GM12878 (cell line): Measurements from ENCODE around the gene EHMT2. TPM values are rescaled to one million over a fixed set of nuclear protein-coding genes. Genes with fewer than 3 reads are reported as not detected.
"Not testable (repeated sequence)": the region's sequence is repeated elsewhere in the genome, so short reads cannot be mapped to it uniquely, and the experiment has no call there.

Source experiments
- ATAC-seq: fragments of 200-7000 bp; cut with Tn5 transposase; 3 replicates; pipeline ENCODE4 v1.9.1; 2020; ENCODE audit warnings: mild to moderate bottlenecking, moderate library complexity
- BruUV-seq: library from RNA; stranded (reverse); fragments of 400-500 nt; replicated peaks from 2 replicates; lab custom pipeline; 2021; lab: Mats Ljungman, UMichigan
- CTCF ChIA-PET: fragments of 300-600 bp; sonication (Branson Sonifier 250); formaldehyde crosslinking; extraction: SDS; loops from one replicate; lab custom pipeline; 2021; ENCODE audit warnings: inconsistent platforms; lab: Yijun Ruan, JAX
- POLR2A ChIA-PET: fragments of 350-600 bp; formaldehyde crosslinking; extraction: SDS; loops from one replicate; lab custom pipeline; 2021; ENCODE audit warnings: inconsistent platforms; lab: Charles Lee
- RAD21 ChIA-PET: fragments of 300-600 bp; sonication (Branson Sonifier 250); formaldehyde crosslinking; loops from one replicate; lab custom pipeline; 2023; ENCODE audit warnings: antibody characterized with exemption; ENCODE audit not compliant: unreplicated experiment; lab: Charles Lee
- SMC1A ChIA-PET: fragments of 300-600 bp; sonication (Branson Sonifier 250); formaldehyde crosslinking; loops from one replicate; lab custom pipeline; 2023; ENCODE audit not compliant: unreplicated experiment, uncharacterized antibody; lab: Charles Lee
- DNase-seq: peaks from one replicate; pipeline ENCODE4 v3.0.0-alpha.2; 2011; ENCODE audit warnings: low read depth, low spot score
- FAIRE-seq: peaks from 3 replicates; lab custom pipeline; 2011; peaks lifted over from hg19 to GRCh38; lab: Jason Lieb, UNC
- H2AFZ ChIP-seq: 2 replicates; pipeline ENCODE4 v1.6.0; 2011; ENCODE audit warnings: low read depth, low read length, control low read depth; ENCODE audit not compliant: control insufficient read depth
- H3K27ac ChIP-seq: 2 replicates; pipeline ENCODE4 v1.5.1; 2011; ENCODE audit warnings: control low read depth; ENCODE audit not compliant: control insufficient read depth, insufficient read depth
- H3K27me3 ChIP-seq, 2 experiments: replicated peaks in 1 of 2; 2 replicates each; pipeline versions ENCODE4 v1.6.0 to v1.6.1; 2011; ENCODE audit warnings: low read length in 1 of 2; ENCODE audit not compliant: control insufficient read depth in 2 of 2, insufficient read depth in 2 of 2
- H3K36me3 ChIP-seq, 2 experiments: 2 replicates each; pipeline ENCODE4 v1.5.1; 2011; ENCODE audit warnings: low read length in 1 of 2; ENCODE audit not compliant: control insufficient read depth in 2 of 2, insufficient read depth in 2 of 2
- H3K4me1 ChIP-seq: 2 replicates; pipeline ENCODE4 v1.6.1; 2011; ENCODE audit warnings: mild to moderate bottlenecking, low read length, moderate library complexity, mixed read lengths; ENCODE audit not compliant: control insufficient read depth, insufficient read depth
- H3K4me2 ChIP-seq: 2 replicates; pipeline ENCODE4 v1.6.0; 2011; ENCODE audit warnings: control low read depth; ENCODE audit not compliant: control insufficient read depth, insufficient read depth
- H3K4me3 ChIP-seq: fragments of 200-600 bp; sonication (generic); 2 replicates; pipeline ENCODE4 v1.5.1; 2016
- H3K79me2 ChIP-seq: 2 replicates; pipeline ENCODE4 v1.6.0; 2011; ENCODE audit warnings: low read length; ENCODE audit not compliant: control insufficient read depth, insufficient read depth
- H3K9ac ChIP-seq: 2 replicates; pipeline ENCODE4 v1.8.0; 2011; ENCODE audit warnings: low read length, control low read depth, mixed read lengths; ENCODE audit not compliant: control insufficient read depth, insufficient read depth
- H3K9me3 ChIP-seq: replicated peaks from 3 replicates; pipeline ENCODE4 v1.5.1; 2011; ENCODE audit warnings: mild to moderate bottlenecking, low read length; ENCODE audit not compliant: control insufficient read depth, insufficient read depth
- H4K20me1 ChIP-seq: 2 replicates; pipeline ENCODE4 v1.6.0; 2011; ENCODE audit not compliant: control insufficient read depth, insufficient read depth
- CHD2 ChIP-seq: IDR thresholded peaks from 2 replicates; pipeline ENCODE4 v1.6.1; 2011; ENCODE audit warnings: low read depth, low read length, improper control_type of control experiment, borderline replicate concordance
- FOXM1 ChIP-seq: IDR thresholded peaks from 2 replicates; pipeline ENCODE4 v1.6.1; 2012; ENCODE audit warnings: low read depth, mild to moderate bottlenecking, inconsistent platforms, low read length, moderate library complexity
- PML ChIP-seq: IDR thresholded peaks from 2 replicates; pipeline ENCODE4 v1.6.1; 2012; ENCODE audit warnings: low read length, inconsistent platforms
- POLR2A ChIP-seq: IDR thresholded peaks from 2 replicates; pipeline ENCODE4 v1.6.1; 2011; ENCODE audit warnings: low read depth, mild to moderate bottlenecking, low read length
- SMAD1 ChIP-seq: fragments of 450-650 bp; IDR thresholded peaks from 2 replicates; pipeline ENCODE4 v1.6.1; 2018; ENCODE audit warnings: mild to moderate bottlenecking, low read depth; ENCODE audit not compliant: partially characterized antibody
- STAT1 ChIP-seq: fragments of 450-650 bp; conservative IDR thresholded peaks from 2 replicates; pipeline ENCODE4 v1.6.1; 2014; ENCODE audit warnings: antibody characterized with exemption, mild to moderate bottlenecking
- WRNIP1 ChIP-seq: IDR thresholded peaks from 2 replicates; pipeline ENCODE4 v1.6.1; 2011; ENCODE audit warnings: low read depth, low read length, improper control_type of control experiment, borderline replicate concordance
- ZNF384 ChIP-seq: IDR thresholded peaks from 2 replicates; pipeline ENCODE4 v1.6.1; 2012; ENCODE audit warnings: low read depth, mild to moderate bottlenecking, low read length, improper control_type of control experiment, borderline replicate concordance
- WGBS: methylation state at CpG from one replicate; pipeline ENCODE4 v1.1.6; 2016; ENCODE audit warnings: low lambda C conversion rate; ENCODE audit not compliant: insufficient replicate concordance, insufficient coverage; ENCODE audit errors: missing lambda C conversion rate; 5-methylcytosine and 5-hydroxymethylcytosine counted together
- in situ Hi-C: fragments of 300-500 bp; cut with MboI; formaldehyde crosslinking; loops from 9 replicates; pipeline ENCODE4 v1.14.3; 2018; ENCODE audit warnings: mixed read lengths
- intact Hi-C: fragments of 100-400 bp; cut with micrococcal nuclease; formaldehyde crosslinking; loops from one replicate; pipeline ENCODE4 v1.14.2; 2022; ENCODE audit not compliant: unreplicated experiment
- polyA plus RNA-seq, 11 experiments: library from polyadenylated mRNA; depleted of rRNA in 4 of 11; unstranded in 6 of 11; stranded (reverse) in 5 of 11; fragments of >200 nt; fragmentation: Nextera tagmentation in 4 of 11; fragmentation: Illumina TruSeq in 1 of 11; extraction: Ambion mirVana in 4 of 11; extraction: Trizol in 1 of 11; gene quantifications; 1 replicate in 1 of 11; 2 replicates in 10 of 11; pipeline versions ENCODE4 v1.2.1 to v1.2.3, GENCODE V29; 2011 to 2016; ENCODE audit warnings: inconsistent platforms in 2 of 11, missing spikeins in 2 of 11, low read depth in 1 of 11
- total RNA-seq, 4 experiments: library from RNA; depleted of rRNA in 3 of 4; stranded (reverse); fragments of >200 nt in 3 of 4; fragmentation: Illumina TruSeq in 1 of 4; extraction: Trizol in 1 of 4; gene quantifications; 2 replicates each; pipeline versions ENCODE4 v1.2.1 to v1.2.3, GENCODE V29; 2013 to 2021

Gene EHMT2
- total and polyA plus RNA-seq, 10 of the 15 experiments (the other 5 are each of a cell fraction or from before 2014, with no cell fraction given) = 1.7 to 53.2 (median 36.3) TPM

- no peak for DNase-seq
- FAIRE-seq = no peak
- Histone ChIP-seq H3K4me1 (peaks cover 25% of the 10 kb centered on the region), H3K36me3 (no peaks in the 10 kb centered on the region), H4K20me1 (no peaks in the 10 kb centered on the region), H3K27ac (no peak overlapping the region), H3K27me3 (no peaks in the 10 kb centered on the region), H3K4me3 (no peak overlapping the region), H3K9ac (no peak overlapping the region), H2AFZ (no peak overlapping the region), H3K79me2 (no peaks in the 10 kb centered on the region), H3K4me2 (no peak overlapping the region), H3K9me3 (no peaks in the 10 kb centered on the region)
- 39% methylated on average over 5 of the region's 7 CpGs for WGBS
- peak; percentile 27 for ATAC-seq
- CTCF ChIA-PET = interaction anchor here (1.5 kb wide), 1 partner anchor 15 kb away, joined by 3 read pairs; no protein-coding TSS in a partner anchor
- RAD21 ChIA-PET = interaction anchor here (0.6 to 0.7 kb wide), 3 partner anchors 64 to 355 kb away, joined by 3 to 6 read pairs (median 3); partner anchors contain the start of gene DXO
- BruUV-seq = no TSS peak
- intact Hi-C loops (loop anchor here (10.0 kb wide), 1 partner anchor 362 kb away; the partner anchor contains the start of genes ATP6V1G2, DDX39B and NFKBIL1), in situ Hi-C loops (no loop called here)
- TF ChIP-seq STAT1 = no peak
- no peak for TF ChIP-seq FOXM1
- TF ChIP-seq WRNIP1 = no peak
- no peak for TF ChIP-seq PML
- no peak for TF ChIP-seq SMAD1
- TF ChIP-seq ZNF384 = peak; percentile 77
- no peak for TF ChIP-seq POLR2A
- no peak for TF ChIP-seq CHD2
- SMC1A ChIA-PET = interaction anchor here (0.6 to 1.0 kb wide), 2 partner anchors 14 to 1038 kb away, joined by 3 read pairs; no protein-coding TSS in a partner anchor
- POLR2A ChIA-PET = interaction anchor here (0.6 to 0.9 kb wide), 3 partner anchors 10 to 309 kb away, joined by 3 to 5 read pairs (median 3); partner anchors contain the start of gene EHMT2
Observed at GRCh38 chr6:31907158-31907813, 9.8 kb upstream of the EHMT2 start.

GRCh38 chr6:31906727-31907126, 9.2 kb upstream of the EHMT2 start:
- ATAC-seq, FAIRE-seq, H4K20me1 ChIP-seq, H2AFZ ChIP-seq, BruUV-seq, DNase-seq, H3K36me3 ChIP-seq, in situ Hi-C loops, H3K79me2 ChIP-seq, H3K27me3 ChIP-seq, H3K9me3 ChIP-seq, H3K4me2 ChIP-seq, H3K9ac ChIP-seq, H3K27ac ChIP-seq, H3K4me3 ChIP-seq: not testable (repeated sequence)
- 60% methylated on average over 8 of the region's 8 CpGs for WGBS
- intact Hi-C loops = loop anchor here (10.0 kb wide), 1 partner anchor 362 kb away; the partner anchor contains the start of genes ATP6V1G2, DDX39B and NFKBIL1
- SMC1A ChIA-PET = interaction anchor here (0.6 to 1.0 kb wide), 2 partner anchors 15 to 1039 kb away, joined by 3 read pairs; no protein-coding TSS in a partner anchor
- H3K4me1 ChIP-seq = peaks cover 25% of the 10 kb centered on the region
- POLR2A ChIA-PET = interaction anchor here (0.6 to 0.9 kb wide), 3 partner anchors 9 to 308 kb away, joined by 3 to 5 read pairs (median 3); partner anchors contain the start of gene EHMT2
- CTCF ChIA-PET = interaction anchor here (1.5 kb wide), 1 partner anchor 16 kb away, joined by 3 read pairs; no protein-coding TSS in a partner anchor
- RAD21 ChIA-PET = interaction anchor here (0.6 to 0.7 kb wide), 2 partner anchors 65 to 309 kb away, joined by 3 read pairs; partner anchors contain the start of gene DXO
